ENCODE data around the gene HECW1.
"Not testable (repeated sequence)": the region's sequence is repeated elsewhere in the genome, so short reads cannot be mapped to it uniquely, and the experiment has no call there.

Gene HECW1

GRCh38 chr7:43557831-43558495 lies 445.5 kb downstream of the HECW1 start:
- no peak for DNase-seq

GRCh38 chr7:43559171-43559945 lies 446.9 kb downstream of the HECW1 start:
- DNase-seq, result no peak

GRCh38 chr7:43559946-43560335 lies 447.5 kb downstream of the HECW1 start:
- DNase-seq, result no peak

- DNase-seq, result no peak
These were observed 448.4 kb downstream of the HECW1 start for GRCh38 chr7:43560742-43561330.

- no peak for DNase-seq
These were observed 449.9 kb downstream of the HECW1 start for GRCh38 chr7:43562383-43562782.

- DNase-seq, result no peak
These were observed 453.3 kb downstream of the HECW1 start for GRCh38 chr7:43565786-43566185.

- DNase-seq, result no peak
These were observed 456.1 kb downstream of the HECW1 start for GRCh38 chr7:43568529-43568928.

- no peak for DNase-seq
These were observed 457.0 kb downstream of the HECW1 start for GRCh38 chr7:43569424-43569823.

- DNase-seq, result no peak
These were observed 458.4 kb downstream of the HECW1 start for GRCh38 chr7:43570688-43571365.

- DNase-seq, result peak; percentile 81
These were observed 460.1 kb downstream of the HECW1 start for GRCh38 chr7:43572516-43573049.

- not testable (repeated sequence) for DNase-seq
These were observed 461.4 kb downstream of the HECW1 start for GRCh38 chr7:43573832-43574231.

GRCh38 chr7:43575506-43575905 lies 463.1 kb downstream of the HECW1 start:
- no peak for DNase-seq

- no peak for DNase-seq
These were observed 463.8 kb downstream of the HECW1 start for GRCh38 chr7:43576241-43576640.

GRCh38 chr7:43577485-43577951 lies 465.1 kb downstream of the HECW1 start:
- no peak for DNase-seq

GRCh38 chr7:43582503-43583423 lies 470.3 kb downstream of the HECW1 start, which contains the start of gene STK17A:
STK17A (plus strand) TSS chr7:43583108; CDS start chr7:43583244, 136 bp downstream.
- peak; percentile 95 for DNase-seq

GRCh38 chr7:43583424-43584194 lies 471.2 kb downstream of the HECW1 start:
- peak; percentile 22 for DNase-seq

GRCh38 chr7:43584195-43584586 lies 471.7 kb downstream of the HECW1 start:
- DNase-seq, result peak; percentile 22

- not testable (repeated sequence) for DNase-seq
These were observed 472.3 kb downstream of the HECW1 start for GRCh38 chr7:43584733-43585132.

- no peak for DNase-seq
These were observed 473.1 kb downstream of the HECW1 start for GRCh38 chr7:43585562-43585961.

GRCh38 chr7:43586251-43586900 lies 473.9 kb downstream of the HECW1 start:
- no peak for DNase-seq

Data from amniotic stem cell (primary cell).